K562 (cell line): ENCODE results near the gene LENEP. TPM values are rescaled to one million over a fixed set of nuclear protein-coding genes. Genes with fewer than 3 reads are reported as not detected.

ENCODE experiments used
- ATF7 ChIP-seq: fragments of 450-650 bp; IDR thresholded peaks from 2 replicates; pipeline ENCODE4 v1.7.1; 2014; ENCODE audit warnings: mild to moderate bottlenecking, moderate library complexity
- CTCFL ChIP-seq: IDR thresholded peaks from 2 replicates; pipeline ENCODE4 v1.6.1; 2011; ENCODE audit warnings: borderline replicate concordance, low read depth, mild to moderate bottlenecking, moderate library complexity, low read length; ENCODE audit not compliant: insufficient read depth, poor library complexity, severe bottlenecking
- E2F5 ChIP-seq: sonication (generic); formaldehyde crosslinking; IDR thresholded peaks from 2 replicates; pipeline ENCODE4 v1.8.0; 2022; ENCODE audit warnings: mild to moderate bottlenecking, missing genetic modification reagents
- E2F8 ChIP-seq: fragments of 450-650 bp; IDR thresholded peaks from 2 replicates; pipeline ENCODE4 v1.7.1; 2018; ENCODE audit warnings: mild to moderate bottlenecking, low read depth; ENCODE audit not compliant: partially characterized antibody
- GATAD2B ChIP-seq: fragments of 450-650 bp; IDR thresholded peaks from 2 replicates; pipeline ENCODE4 v1.6.1; 2017; ENCODE audit warnings: mild to moderate bottlenecking, borderline replicate concordance
- HES1 ChIP-seq: fragments of 450-650 bp; IDR thresholded peaks from 2 replicates; pipeline ENCODE4 v1.6.1; 2016; ENCODE audit warnings: low read depth, mild to moderate bottlenecking, moderate library complexity
- MCM5 ChIP-seq: fragments of 450-650 bp; IDR thresholded peaks from 2 replicates; pipeline ENCODE4 v1.6.1; 2016; ENCODE audit warnings: low read depth
- NEUROD1 ChIP-seq: fragments of 150-350 bp; IDR thresholded peaks from 2 replicates; pipeline ENCODE4 v1.6.1; 2014; ENCODE audit warnings: borderline replicate concordance, low read length, low read depth; ENCODE audit not compliant: partially characterized antibody
- PML ChIP-seq: IDR thresholded peaks from 2 replicates; pipeline ENCODE4 v1.6.1; 2012; ENCODE audit warnings: low read length, inconsistent platforms
- POLR3A ChIP-seq: IDR thresholded peaks from 2 replicates; pipeline ENCODE4 v1.6.1; 2011; ENCODE audit warnings: borderline replicate concordance, mild to moderate bottlenecking, moderate library complexity; ENCODE audit not compliant: insufficient read length, insufficient read depth; ENCODE audit errors: extremely low read depth
- SAP30 ChIP-seq: fragments of 200-600 bp; sonication (generic); IDR thresholded peaks from 2 replicates; pipeline ENCODE4 v1.6.1; 2012; ENCODE audit warnings: borderline replicate concordance, low read depth, mild to moderate bottlenecking, moderate library complexity, low read length, control low read depth, inconsistent platforms; ENCODE audit not compliant: insufficient read depth, poor library complexity, severe bottlenecking
- SIX5 ChIP-seq, 2 experiments: IDR thresholded peaks; 2 replicates each; pipeline ENCODE4 v1.6.1; 2011; ENCODE audit warnings: low read length in 2 of 2, borderline replicate concordance in 1 of 2, low read depth in 1 of 2, mild to moderate bottlenecking in 1 of 2, moderate library complexity in 1 of 2; ENCODE audit not compliant: insufficient read depth in 1 of 2
- STAT5B ChIP-seq: fragments of 250-450 bp; sonication (Bioruptor Pico); IDR thresholded peaks from 2 replicates; pipeline ENCODE4 v1.8.0; 2021; ENCODE audit warnings: mild to moderate bottlenecking, inconsistent platforms
- ZKSCAN3 ChIP-seq: fragments of 250-450 bp; sonication (Bioruptor Pico); IDR thresholded peaks from 2 replicates; pipeline ENCODE4 v1.4.0; 2020
- ZNF431 ChIP-seq: sonication (generic); formaldehyde crosslinking; IDR thresholded peaks from 2 replicates; pipeline ENCODE4 v1.8.0; 2022; ENCODE audit warnings: mild to moderate bottlenecking, missing genetic modification reagents
- ZNF511 ChIP-seq: sonication (generic); formaldehyde crosslinking; IDR thresholded peaks from 2 replicates; pipeline ENCODE4 v1.8.0; 2022; ENCODE audit warnings: mild to moderate bottlenecking, missing genetic modification reagents
- ZNF696 ChIP-seq: fragments of 250-450 bp; sonication (Bioruptor Pico); conservative IDR thresholded peaks from 2 replicates; pipeline ENCODE4 v1.4.0; 2020; ENCODE audit warnings: mild to moderate bottlenecking, moderate library complexity
- polyA plus RNA-seq, 8 experiments: library from polyadenylated mRNA; depleted of rRNA in 4 of 8; stranded (reverse) in 5 of 8; unstranded in 3 of 8; fragments of >200 nt; fragmentation: Nextera tagmentation in 2 of 8; fragmentation: Illumina TruSeq in 1 of 8; extraction: Ambion mirVana in 2 of 8; extraction: Trizol in 1 of 8; gene quantifications; 2 replicates each; pipeline versions ENCODE4 v1.2.1 to v1.2.3, GENCODE V29; 2011 to 2014; ENCODE audit warnings: inconsistent platforms in 1 of 8, missing spikeins in 1 of 8
- total RNA-seq, 7 experiments: library from RNA; depleted of rRNA in 6 of 7; stranded (reverse); fragments of >200 nt in 6 of 7; fragmentation: Illumina TruSeq in 2 of 7; extraction: Trizol in 2 of 7; gene quantifications; 2 replicates each; pipeline versions ENCODE4 v1.2.1 to v1.2.3, GENCODE V29; 2011 to 2021; ENCODE audit warnings: low replicate concordance in 1 of 7

Gene LENEP
- total and polyA plus RNA-seq, 9 of the 15 experiments (the other 6 are each of a cell fraction or from before 2014, with no cell fraction given), result 0.23 to 0.87 (median 0.67) TPM; not detected in 5

GRCh38 chr1:154999571-155000410, 6.4 kb downstream of the LENEP start (continued):
- TF ChIP-seq E2F8, result no peak
- TF ChIP-seq SAP30, result peak; percentile 55
- no peak for TF ChIP-seq E2F5 (CRISPR knock-in tag)
- TF ChIP-seq ZKSCAN3 (CRISPR knock-in tag), result no peak
- no peak for TF ChIP-seq ZNF696 (CRISPR knock-in tag)
- no peak for TF ChIP-seq POLR3A
- no peak for TF ChIP-seq GATAD2B
- TF ChIP-seq HES1, result no peak
- peak; percentile 15; the same call in 1 of the 2 replicates for TF ChIP-seq PML
- TF ChIP-seq ZNF511 (CRISPR knock-in tag), result no peak
- peak; percentile 37; the same call in 1 of the 2 replicates for TF ChIP-seq ATF7
- TF ChIP-seq ZNF431, result peak; percentile 28; the same call in 1 of the 2 replicates
- TF ChIP-seq NEUROD1, result peak; percentile 55
- TF ChIP-seq MCM5, result no peak
- TF ChIP-seq SIX5 (IDR thresholded peaks at IDR 0.05; ENCODE audit: borderline replicate concordance in 1 of 2, insufficient read depth in 1 of 2, low read depth in 1 of 2, low read length in 2 of 2), result no peak
- peak; percentile 24 for TF ChIP-seq CTCFL
- no peak for TF ChIP-seq STAT5B
